Measurements from ENCODE around the gene ARFGAP2.
"Not testable (repeated sequence)": the region's sequence is repeated elsewhere in the genome, so short reads cannot be mapped to it uniquely, and the experiment has no call there.

GRCh38 chr11:47191137-47191536, 14.5 kb upstream of the ARFGAP2 start:
- not testable (repeated sequence) for TF ChIP-seq EZH2, CTCF, EZH2phosphoT487 (IDR thresholded peaks at IDR 0.05)

All from neural progenitor cell (in vitro differentiated cells).